GM12801 (cell line): ENCODE measurements around the gene BCAT1.

Experiments used
- CTCF ChIP-seq: IDR thresholded peaks from one replicate; pipeline ENCODE4 v1.5.1; 2011; ENCODE audit warnings: control low read depth; ENCODE audit not compliant: insufficient read length; ENCODE audit errors: extremely low read depth

Gene BCAT1

GRCh38 chr12:24821691-24822090 lies 127.2 kb downstream of the BCAT1 start:
- TF ChIP-seq CTCF, result no peak

- no peak for TF ChIP-seq CTCF
These were observed 128.0 kb downstream of the BCAT1 start for GRCh38 chr12:24820872-24821271.

- no peak for TF ChIP-seq CTCF
These were observed 130.6 kb downstream of the BCAT1 start for GRCh38 chr12:24818351-24818750.

- TF ChIP-seq CTCF, result no peak
These were observed 133.8 kb downstream of the BCAT1 start for GRCh38 chr12:24815114-24815423.

GRCh38 chr12:24814379-24815113 lies 134.4 kb downstream of the BCAT1 start:
- TF ChIP-seq CTCF, result no peak

GRCh38 chr12:24810378-24810777 lies 138.5 kb downstream of the BCAT1 start:
- no peak for TF ChIP-seq CTCF

- no peak for TF ChIP-seq CTCF
These were observed 140.2 kb downstream of the BCAT1 start for GRCh38 chr12:24808651-24809050.
